G401.6 (cell line): ENCODE results near the gene PRR13.
"Not testable (repeated sequence)": the region's sequence is repeated elsewhere in the genome, so short reads cannot be mapped to it uniquely, and the experiment has no call there.

Experiments
- FAIRE-seq: peaks from 2 replicates; lab custom pipeline; 2012; peaks lifted over from hg19 to GRCh38; lab: Jason Lieb, UNC

The PRR13 gene

GRCh38 chr12:53441040-53441833, at the start of gene PRR13:
TSS of gene PRR13 (plus strand) at chr12:53441734. CDS start at chr12:53442715, 981 bp downstream.
- peak; percentile 97 for FAIRE-seq

GRCh38 chr12:53399896-53400295, 41.6 kb upstream of the PRR13 start:
- FAIRE-seq: no peak

- FAIRE-seq: not testable (repeated sequence)
Measured at GRCh38 chr12:53402351-53402750, 39.2 kb upstream of the PRR13 start.

GRCh38 chr12:53402871-53403270, 38.7 kb upstream of the PRR13 start:
- FAIRE-seq: no peak

- FAIRE-seq: no peak
Measured at GRCh38 chr12:53410951-53411350, 30.6 kb upstream of the PRR13 start.

- FAIRE-seq: no peak
Measured at GRCh38 chr12:53413485-53414204, 27.9 kb upstream of the PRR13 start.

GRCh38 chr12:53414756-53415417, 26.6 kb upstream of the PRR13 start:
- FAIRE-seq: no peak

- FAIRE-seq: not testable (repeated sequence)
Measured at GRCh38 chr12:53415752-53416389, 25.7 kb upstream of the PRR13 start.

GRCh38 chr12:53417291-53417816, 24.2 kb upstream of the PRR13 start:
- FAIRE-seq: not testable (repeated sequence)

GRCh38 chr12:53418221-53418620, 23.3 kb upstream of the PRR13 start:
- FAIRE-seq: no peak

- FAIRE-seq: no peak
Measured at GRCh38 chr12:53419756-53420155, 21.8 kb upstream of the PRR13 start.

- not testable (repeated sequence) for FAIRE-seq
Measured at GRCh38 chr12:53422247-53422646, 19.3 kb upstream of the PRR13 start.

- no peak for FAIRE-seq
Measured at GRCh38 chr12:53423597-53423996, 17.9 kb upstream of the PRR13 start, which contains the start of gene AMHR2. TSS of gene AMHR2 (plus strand) at chr12:53423855. CDS start at chr12:53423935, 80 bp downstream.

- FAIRE-seq: no peak
Measured at GRCh38 chr12:53424626-53425514, 16.7 kb upstream of the PRR13 start.

GRCh38 chr12:53425515-53426150, 15.9 kb upstream of the PRR13 start:
- no peak for FAIRE-seq

GRCh38 chr12:53427905-53428594, 13.5 kb upstream of the PRR13 start:
- no peak for FAIRE-seq

- FAIRE-seq: no peak
Measured at GRCh38 chr12:53428741-53429140, 12.8 kb upstream of the PRR13 start.

- no peak for FAIRE-seq
Measured at GRCh38 chr12:53430116-53430515, 11.4 kb upstream of the PRR13 start.

- no peak for FAIRE-seq
Measured at GRCh38 chr12:53431187-53431586, 10.3 kb upstream of the PRR13 start.

- FAIRE-seq: not testable (repeated sequence)
Measured at GRCh38 chr12:53435326-53435725, 6.2 kb upstream of the PRR13 start.
